Heart left ventricle (tissue), 13 donors: ENCODE data around the gene CGB5.

Experiments
- POLR2A ChIP-seq, 2 donors: fragments of 450-650 bp; IDR thresholded peaks; one replicate each; pipeline ENCODE4 v1.6.1; 2017; ENCODE audit warnings: antibody characterized with exemption in 2 of 2, mild to moderate bottlenecking in 2 of 2, moderate library complexity in 2 of 2
- TF ChIP-seq, protein P1 (sequence below), 12 donors: fragments of 200-600 bp; sonication (generic) in 4 of 12; IDR thresholded peaks; one replicate each; pipeline versions ENCODE4 v1.5.0 to v1.8.0; 2018 to 2022; ENCODE audit warnings: antibody characterized with exemption in 12 of 12, mild to moderate bottlenecking in 5 of 12
- donor health status: ischemic (EF 13 %, LVEDD 7.1; RV severe dilation, severe dysfunction).
- donor health status: DM: no; HTN: yes; CAD: no.
- donor health status: DM: no; HTN: no; CAD: no.
- donor health status: ischemic (EF 25% LVEDD 6.9; RV normal size, moderate dysfunction).
- donor health status: ischemic (EF 25% LVEDD 5.7; RV mildly dilated, moderate dysfunction).
- donor health status: ischemic (EF 35%, LVEDD 5.7; RV mildly dilated, moderate dysfunction).
- donor health status: nonischemic (EF 11% LVEDD 7.7; RV severe dilation, severe dysfunction).
- donor health status: DM: yes; HTN: yes; CAD: no.
- donor health status: PGD.
- donor health status: ischemic (EF 29% LVEDD 5.4; RV normal size, mild dysfunction).
- donor health status: nonischemic (EF 23%, LVEDD 6.1; RV moderate dilation, normal function).

DNA sequence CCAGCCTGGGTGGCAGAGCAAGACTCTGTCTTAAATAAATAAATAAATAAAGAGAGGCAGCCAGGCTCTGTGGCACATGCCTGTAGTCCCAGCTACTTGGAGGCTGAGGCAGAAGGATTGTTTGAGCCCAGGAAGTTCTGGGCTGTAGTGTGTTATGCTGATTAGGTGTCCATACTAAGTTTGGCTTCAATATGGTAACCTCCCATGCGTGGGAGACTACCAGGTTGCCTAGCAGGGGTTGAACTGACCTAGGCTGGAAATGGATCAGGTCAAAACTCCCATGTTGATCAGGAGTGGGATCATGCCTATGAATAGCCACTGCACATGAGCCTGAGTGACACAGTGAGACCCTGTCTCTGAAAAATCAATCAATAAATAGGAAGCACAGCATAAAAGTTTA lies 37.6 kb downstream of the CGB5 start:
- TF ChIP-seq, protein P1, sequence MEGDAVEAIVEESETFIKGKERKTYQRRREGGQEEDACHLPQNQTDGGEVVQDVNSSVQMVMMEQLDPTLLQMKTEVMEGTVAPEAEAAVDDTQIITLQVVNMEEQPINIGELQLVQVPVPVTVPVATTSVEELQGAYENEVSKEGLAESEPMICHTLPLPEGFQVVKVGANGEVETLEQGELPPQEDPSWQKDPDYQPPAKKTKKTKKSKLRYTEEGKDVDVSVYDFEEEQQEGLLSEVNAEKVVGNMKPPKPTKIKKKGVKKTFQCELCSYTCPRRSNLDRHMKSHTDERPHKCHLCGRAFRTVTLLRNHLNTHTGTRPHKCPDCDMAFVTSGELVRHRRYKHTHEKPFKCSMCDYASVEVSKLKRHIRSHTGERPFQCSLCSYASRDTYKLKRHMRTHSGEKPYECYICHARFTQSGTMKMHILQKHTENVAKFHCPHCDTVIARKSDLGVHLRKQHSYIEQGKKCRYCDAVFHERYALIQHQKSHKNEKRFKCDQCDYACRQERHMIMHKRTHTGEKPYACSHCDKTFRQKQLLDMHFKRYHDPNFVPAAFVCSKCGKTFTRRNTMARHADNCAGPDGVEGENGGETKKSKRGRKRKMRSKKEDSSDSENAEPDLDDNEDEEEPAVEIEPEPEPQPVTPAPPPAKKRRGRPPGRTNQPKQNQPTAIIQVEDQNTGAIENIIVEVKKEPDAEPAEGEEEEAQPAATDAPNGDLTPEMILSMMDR (IDR thresholded peaks at IDR 0.05): no peak
- TF ChIP-seq POLR2A (IDR thresholded peaks at IDR 0.05): no peak
